Measurements from ENCODE around the gene CFAP65. TPM values are rescaled to one million over a fixed set of nuclear protein-coding genes. Genes with fewer than 3 reads are reported as not detected.

CFAP65 gene
- total RNA-seq, 1 donor from 2014 or later: 0.80 TPM

- peak; percentile 40 for TF ChIP-seq EZH2 (IDR thresholded peaks at IDR 0.05)
- peak; percentile 79 for TF ChIP-seq EZH2phosphoT487 (IDR thresholded peaks at IDR 0.05)
- no peak for TF ChIP-seq CTCF (IDR thresholded peaks at IDR 0.05)
- no peaks in the 10 kb centered on the region for H3K9me3 ChIP-seq (ENCODE audit: low read depth)
- H3K27me3 ChIP-seq: peaks cover 100% of the 10 kb centered on the region
- Mint-ChIP-seq H3K9me3 (peaks cover 1% of the 10 kb centered on the region), H3K36me3 (no peaks in the 10 kb centered on the region), H3K4me1 (peaks cover 12% of the 10 kb centered on the region), H3K27me3 (ENCODE audit: insufficient read depth, low read depth) (peaks cover 82% of the 10 kb centered on the region), H3K27ac (no peak within 1 kb of the TSS), H3K4me3 (peak within 1 kb of the TSS; percentile 79)
- H3K27ac ChIP-seq: no peak within 1 kb of the TSS
- no peak within 1 kb of the TSS for H3K9ac ChIP-seq
- DNase-seq (ENCODE audit: low spot score): peak; percentile 19
- H2AFZ ChIP-seq (replicated peaks): no peak within 1 kb of the TSS
- peaks cover 89% of the 10 kb centered on the region for H4K20me1 ChIP-seq (ENCODE audit: low read depth)
- peak within 1 kb of the TSS; percentile 32 for H3K4me3 ChIP-seq
- H3K36me3 ChIP-seq: no peaks in the 10 kb centered on the region
- peaks cover 7% of the 10 kb centered on the region for H3F3A ChIP-seq (ENCODE audit: low read depth)
- peaks cover 14% of the 10 kb centered on the region for H3K4me1 ChIP-seq
- H3K79me2 ChIP-seq (ENCODE audit: low read depth): no peaks in the 10 kb centered on the region
- H3K4me2 ChIP-seq: peak within 1 kb of the TSS; percentile 77
Observed at GRCh38 chr2:218985021-218985324, 56.3 kb downstream of the CFAP65 start, which contains the start of gene FEV. FEV (minus strand) TSS chr2:218985184; CDS start chr2:218985075, 109 bp downstream.

GRCh38 chr2:218984239-218985020 is 56.9 kb downstream of the CFAP65 start:
- H3K4me1 Mint-ChIP-seq: peaks cover 12% of the 10 kb centered on the region
- no peak overlapping the region for H3K27ac Mint-ChIP-seq
- H3K4me3 ChIP-seq: peak overlapping the region; percentile 32

GRCh38 chr2:218983934-218984238 is 57.4 kb downstream of the CFAP65 start:
- TF ChIP-seq CTCF (IDR thresholded peaks at IDR 0.05) (no peak), EZH2phosphoT487 (IDR thresholded peaks at IDR 0.05) (no peak), EZH2 (IDR thresholded peaks at IDR 0.05) (no peak)
- H3K27me3 Mint-ChIP-seq (ENCODE audit: insufficient read depth, low read depth): peaks cover 83% of the 10 kb centered on the region
- Histone ChIP-seq H3K79me2 (ENCODE audit: low read depth) (no peaks in the 10 kb centered on the region), H3K27ac (no peak overlapping the region), H3K9ac (no peak overlapping the region), H3K27me3 (peaks cover 100% of the 10 kb centered on the region), H3K9me3 (ENCODE audit: low read depth) (no peaks in the 10 kb centered on the region), H3K4me3 (peak overlapping the region; percentile 32), H3K4me2 (peak overlapping the region; percentile 77), H2AFZ (replicated peaks) (no peak overlapping the region), H3K4me1 (peaks cover 14% of the 10 kb centered on the region), H3F3A (ENCODE audit: low read depth) (peaks cover 7% of the 10 kb centered on the region), H4K20me1 (ENCODE audit: low read depth) (peaks cover 79% of the 10 kb centered on the region), H3K36me3 (no peaks in the 10 kb centered on the region)
- H3K4me3 Mint-ChIP-seq: no peak overlapping the region
- H3K4me1 Mint-ChIP-seq: peaks cover 12% of the 10 kb centered on the region
- H3K9me3 Mint-ChIP-seq: no peaks in the 10 kb centered on the region
- no peaks in the 10 kb centered on the region for H3K36me3 Mint-ChIP-seq
- H3K27ac Mint-ChIP-seq: no peak overlapping the region
- DNase-seq (ENCODE audit: low spot score): no peak

More at GRCh38 chr2:218984239-218985020, 56.9 kb downstream of the CFAP65 start:
- no peak overlapping the region for H2AFZ ChIP-seq (replicated peaks)
- H3K9me3 ChIP-seq (ENCODE audit: low read depth): no peaks in the 10 kb centered on the region
- H3K9ac ChIP-seq: no peak overlapping the region
- Mint-ChIP-seq H3K27me3 (ENCODE audit: insufficient read depth, low read depth) (peaks cover 84% of the 10 kb centered on the region), H3K9me3 (no peaks in the 10 kb centered on the region), H3K4me3 (peak overlapping the region; percentile 79), H3K36me3 (no peaks in the 10 kb centered on the region)
- peak; percentile 63 for DNase-seq (ENCODE audit: low spot score)
- H3K4me2 ChIP-seq: peak overlapping the region; percentile 77
- no peaks in the 10 kb centered on the region for H3K79me2 ChIP-seq (ENCODE audit: low read depth)
- H4K20me1 ChIP-seq (ENCODE audit: low read depth): peaks cover 83% of the 10 kb centered on the region
- no peak overlapping the region for H3K27ac ChIP-seq
- H3K36me3 ChIP-seq: no peaks in the 10 kb centered on the region
- H3K4me1 ChIP-seq: peaks cover 14% of the 10 kb centered on the region
- no peak for TF ChIP-seq CTCF (IDR thresholded peaks at IDR 0.05)
- peak; percentile 96 for TF ChIP-seq EZH2 (IDR thresholded peaks at IDR 0.05)
- peak; percentile 95 for TF ChIP-seq EZH2phosphoT487 (IDR thresholded peaks at IDR 0.05)
- H3K27me3 ChIP-seq: peaks cover 100% of the 10 kb centered on the region
- H3F3A ChIP-seq (ENCODE audit: low read depth): peaks cover 7% of the 10 kb centered on the region

Data from neural progenitor cell (in vitro differentiated cells).